ENCODE results near the gene HBZ.

- TF ChIP-seq, protein P1, sequence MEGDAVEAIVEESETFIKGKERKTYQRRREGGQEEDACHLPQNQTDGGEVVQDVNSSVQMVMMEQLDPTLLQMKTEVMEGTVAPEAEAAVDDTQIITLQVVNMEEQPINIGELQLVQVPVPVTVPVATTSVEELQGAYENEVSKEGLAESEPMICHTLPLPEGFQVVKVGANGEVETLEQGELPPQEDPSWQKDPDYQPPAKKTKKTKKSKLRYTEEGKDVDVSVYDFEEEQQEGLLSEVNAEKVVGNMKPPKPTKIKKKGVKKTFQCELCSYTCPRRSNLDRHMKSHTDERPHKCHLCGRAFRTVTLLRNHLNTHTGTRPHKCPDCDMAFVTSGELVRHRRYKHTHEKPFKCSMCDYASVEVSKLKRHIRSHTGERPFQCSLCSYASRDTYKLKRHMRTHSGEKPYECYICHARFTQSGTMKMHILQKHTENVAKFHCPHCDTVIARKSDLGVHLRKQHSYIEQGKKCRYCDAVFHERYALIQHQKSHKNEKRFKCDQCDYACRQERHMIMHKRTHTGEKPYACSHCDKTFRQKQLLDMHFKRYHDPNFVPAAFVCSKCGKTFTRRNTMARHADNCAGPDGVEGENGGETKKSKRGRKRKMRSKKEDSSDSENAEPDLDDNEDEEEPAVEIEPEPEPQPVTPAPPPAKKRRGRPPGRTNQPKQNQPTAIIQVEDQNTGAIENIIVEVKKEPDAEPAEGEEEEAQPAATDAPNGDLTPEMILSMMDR (IDR thresholded peaks at IDR 0.05), result no peak
- TF ChIP-seq POLR2AphosphoS5 (IDR thresholded peaks at IDR 0.05; ENCODE audit: insufficient read depth in 1 of 2, low read depth in 1 of 2), result no peak
These were observed 27.0 kb downstream of the HBZ start for GRCh38 chr16:179211-180092.
